ENCODE results near the gene ZSCAN5B. TPM values are rescaled to one million over a fixed set of nuclear protein-coding genes. Genes with fewer than 3 reads are reported as not detected.

The ZSCAN5B gene
- total RNA-seq, 1 experiment from 2014 or later = not detected

- peak overlapping the region; percentile 57 for H3K4me2 ChIP-seq (ENCODE audit: insufficient read depth, insufficient read length, low read length)
- DNase-seq = peak; percentile 69
- H2BK120ac ChIP-seq (ENCODE audit: low read depth, low read length, poor library complexity, severe bottlenecking) = no peak overlapping the region
- H3K18ac ChIP-seq (ENCODE audit: insufficient read length, low read depth, low read length) = peak overlapping the region; percentile 34
- no peaks in the 10 kb centered on the region for H3K23me2 ChIP-seq (ENCODE audit: insufficient read length, low read depth, low read length, poor library complexity, severe bottlenecking)
- no peak overlapping the region for H3K4ac ChIP-seq (ENCODE audit: low read depth, low read length)
- no peaks in the 10 kb centered on the region; the same call in 1 of the 2 replicates for H3K4me1 ChIP-seq (ENCODE audit: insufficient read depth, low read length)
- H2AFZ ChIP-seq (ENCODE audit: low read length) = no peak overlapping the region
- no peak overlapping the region for H2AK5ac ChIP-seq (ENCODE audit: insufficient read length, low read length)
- H2BK5ac ChIP-seq (ENCODE audit: insufficient read length, low read length) = no peak overlapping the region
- Mint-ChIP-seq H3K9me3 (peaks cover 4 to 30% of the 10 kb centered on the region in 2 experiments; a peak in 2 of 5 replicates), H3K4me3 (no peak overlapping the region; a peak in 1 of 5 replicates), H3K36me3 (ENCODE audit: insufficient read depth in 1 of 3, low read depth in 3 of 3) (peaks cover 0 to 4% (median 0%) of the 10 kb centered on the region in 3 experiments; a peak in 3 of 7 replicates), H3K27me3 (ENCODE audit: low read depth) (peaks cover 2% of the 10 kb centered on the region; the same call in 1 of the 2 replicates), H3K27ac (peak overlapping the region; percentile 52 to 82 (median 61); a peak in 1 of 7 replicates), H3K4me1 (peaks cover 2 to 5% of the 10 kb centered on the region in 2 experiments; a peak in 1 of 4 replicates)
- no CpG with 5 or more reads among the region's 79 CpGs for WGBS (ENCODE audit: extremely low coverage, insufficient read length, low lambda C conversion rate)
- no peak overlapping the region for H3K27ac ChIP-seq (ENCODE audit: insufficient read length, low read depth, low read length)
- no peaks in the 10 kb centered on the region for H3K9me3 ChIP-seq (ENCODE audit: control insufficient read depth, low read depth, low read length)
- H2BK12ac ChIP-seq (ENCODE audit: insufficient read length, low read depth, low read length) = no peak overlapping the region
- H4K91ac ChIP-seq (ENCODE audit: insufficient read length, low read depth, low read length) = no peak overlapping the region
- H3T11ph ChIP-seq (ENCODE audit: low read length) = no peak overlapping the region
- H4K20me1 ChIP-seq (ENCODE audit: control insufficient read depth, insufficient read depth, insufficient read length) = no peaks in the 10 kb centered on the region
- no peak overlapping the region for H2BK20ac ChIP-seq (ENCODE audit: low read depth, low read length, poor library complexity, severe bottlenecking)
- no peak overlapping the region for H3K23ac ChIP-seq (ENCODE audit: insufficient read length, low read depth, low read length)
- H3K79me1 ChIP-seq (ENCODE audit: insufficient read depth, low read depth, low read length, poor library complexity, severe bottlenecking) = no peaks in the 10 kb centered on the region
- peak overlapping the region; percentile 10 for H3K14ac ChIP-seq (ENCODE audit: insufficient read depth, low read length)
- H2BK15ac ChIP-seq (ENCODE audit: low read depth, low read length) = no peak overlapping the region
- H3K79me2 ChIP-seq (ENCODE audit: insufficient read depth, low read length) = no peaks in the 10 kb centered on the region
- H3K27me3 ChIP-seq (ENCODE audit: insufficient read depth, low read length) = no peaks in the 10 kb centered on the region
- no peak for TF ChIP-seq CTCF (conservative IDR thresholded peaks at IDR 0.05)
- H4K8ac ChIP-seq (replicated peaks; ENCODE audit: insufficient read length, low read depth, low read length) = no peak overlapping the region
- H3K56ac ChIP-seq (ENCODE audit: insufficient read length, low read depth, low read length) = no peak overlapping the region
- H4K5ac ChIP-seq (ENCODE audit: insufficient read length, low read depth, low read length) = no peak overlapping the region
- H3K9ac ChIP-seq (ENCODE audit: extremely low read depth, insufficient read length, low read length) = peak overlapping the region; percentile 31
Observed at GRCh38 chr19:56217039-56217949, 19.7 kb upstream of the ZSCAN5B start.

All from H9 (cell line).